HEK293 (cell line): Measurements from ENCODE around the gene EREG.

Experiments
- HOXC10 ChIP-seq: sonication (generic); formaldehyde crosslinking; IDR thresholded peaks from 2 replicates; pipeline ENCODE4 v1.8.1; 2023; ENCODE audit warnings: mild to moderate bottlenecking, missing genetic modification reagents
- YY1 ChIP-seq: fragments of 450-650 bp; formaldehyde crosslinking; IDR thresholded peaks from 2 replicates; pipeline ENCODE4 v1.5.1; 2018; ENCODE audit warnings: missing biosample characterization, missing genetic modification characterization
- ZNF24 ChIP-seq: fragments of 450-650 bp; formaldehyde crosslinking; IDR thresholded peaks from 2 replicates; pipeline ENCODE4 v1.5.1; 2016; ENCODE audit warnings: missing biosample characterization, missing genetic modification characterization
- ZNF248 ChIP-seq: fragments of 450-650 bp; formaldehyde crosslinking; IDR thresholded peaks from 2 replicates; pipeline ENCODE4 v1.5.1; 2017; ENCODE audit warnings: missing biosample characterization, missing genetic modification characterization
- ZNF274 ChIP-seq, 2 experiments: fragments of 200-500 bp in 1 of 2; fragments of 450-650 bp in 1 of 2; sonication (Bioruptor generic) in 1 of 2; formaldehyde crosslinking in 1 of 2; IDR thresholded peaks; 2 replicates each; pipeline versions ENCODE4 v1.5.1 to v1.6.1; 2014 to 2016; ENCODE audit warnings: borderline replicate concordance in 1 of 2, inconsistent platforms in 1 of 2, low read length in 1 of 2, missing biosample characterization in 1 of 2, missing genetic modification characterization in 1 of 2
- ZNF561 ChIP-seq: fragments of 450-650 bp; IDR thresholded peaks from 2 replicates; pipeline ENCODE4 v1.5.1; 2018; ENCODE audit warnings: missing biosample characterization, missing genetic modification characterization, borderline replicate concordance
- ZNF776 ChIP-seq: fragments of 450-650 bp; formaldehyde crosslinking; IDR thresholded peaks from 2 replicates; pipeline ENCODE4 v1.5.0; 2017; ENCODE audit warnings: missing biosample characterization, missing genetic modification characterization, borderline replicate concordance
- TF ChIP-seq, protein P1 (sequence below): fragments of 450-650 bp; formaldehyde crosslinking; IDR thresholded peaks from 2 replicates; pipeline ENCODE4 v1.5.1; 2016; ENCODE audit warnings: missing biosample characterization, missing genetic modification characterization, borderline replicate concordance
- TF ChIP-seq, protein P2 (sequence below): fragments of 450-650 bp; formaldehyde crosslinking; IDR thresholded peaks from 2 replicates; pipeline ENCODE4 v1.5.1; 2016; ENCODE audit warnings: missing biosample characterization, missing genetic modification characterization

DNA sequence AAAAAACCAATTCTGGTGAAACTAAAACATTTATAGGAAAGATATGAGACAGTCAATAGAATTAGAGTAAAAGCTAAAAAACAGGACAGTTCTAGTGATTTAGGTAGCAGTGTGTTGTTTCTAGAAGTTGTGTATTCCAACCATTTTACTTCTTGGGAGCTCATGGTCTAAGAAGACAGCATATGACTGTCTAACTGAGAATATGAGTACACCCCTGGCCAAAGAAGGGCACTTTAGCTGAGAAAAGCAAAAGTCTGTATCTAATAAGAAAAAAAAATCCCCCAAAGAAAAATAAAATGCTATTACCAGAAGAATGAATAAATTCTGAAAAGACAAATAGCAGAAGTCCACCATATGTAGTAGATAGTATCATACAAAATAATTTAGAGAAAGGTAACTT, 26.4 kb downstream of the EREG start:
- TF ChIP-seq, protein P1, sequence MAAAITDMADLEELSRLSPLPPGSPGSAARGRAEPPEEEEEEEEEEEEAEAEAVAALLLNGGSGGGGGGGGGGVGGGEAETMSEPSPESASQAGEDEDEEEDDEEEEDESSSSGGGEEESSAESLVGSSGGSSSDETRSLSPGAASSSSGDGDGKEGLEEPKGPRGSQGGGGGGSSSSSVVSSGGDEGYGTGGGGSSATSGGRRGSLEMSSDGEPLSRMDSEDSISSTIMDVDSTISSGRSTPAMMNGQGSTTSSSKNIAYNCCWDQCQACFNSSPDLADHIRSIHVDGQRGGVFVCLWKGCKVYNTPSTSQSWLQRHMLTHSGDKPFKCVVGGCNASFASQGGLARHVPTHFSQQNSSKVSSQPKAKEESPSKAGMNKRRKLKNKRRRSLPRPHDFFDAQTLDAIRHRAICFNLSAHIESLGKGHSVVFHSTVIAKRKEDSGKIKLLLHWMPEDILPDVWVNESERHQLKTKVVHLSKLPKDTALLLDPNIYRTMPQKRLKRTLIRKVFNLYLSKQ: no peak
- TF ChIP-seq, protein P2, sequence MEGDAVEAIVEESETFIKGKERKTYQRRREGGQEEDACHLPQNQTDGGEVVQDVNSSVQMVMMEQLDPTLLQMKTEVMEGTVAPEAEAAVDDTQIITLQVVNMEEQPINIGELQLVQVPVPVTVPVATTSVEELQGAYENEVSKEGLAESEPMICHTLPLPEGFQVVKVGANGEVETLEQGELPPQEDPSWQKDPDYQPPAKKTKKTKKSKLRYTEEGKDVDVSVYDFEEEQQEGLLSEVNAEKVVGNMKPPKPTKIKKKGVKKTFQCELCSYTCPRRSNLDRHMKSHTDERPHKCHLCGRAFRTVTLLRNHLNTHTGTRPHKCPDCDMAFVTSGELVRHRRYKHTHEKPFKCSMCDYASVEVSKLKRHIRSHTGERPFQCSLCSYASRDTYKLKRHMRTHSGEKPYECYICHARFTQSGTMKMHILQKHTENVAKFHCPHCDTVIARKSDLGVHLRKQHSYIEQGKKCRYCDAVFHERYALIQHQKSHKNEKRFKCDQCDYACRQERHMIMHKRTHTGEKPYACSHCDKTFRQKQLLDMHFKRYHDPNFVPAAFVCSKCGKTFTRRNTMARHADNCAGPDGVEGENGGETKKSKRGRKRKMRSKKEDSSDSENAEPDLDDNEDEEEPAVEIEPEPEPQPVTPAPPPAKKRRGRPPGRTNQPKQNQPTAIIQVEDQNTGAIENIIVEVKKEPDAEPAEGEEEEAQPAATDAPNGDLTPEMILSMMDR (tag by site-specific recombination): no peak
- TF ChIP-seq ZNF776 (tag by site-specific recombination) (no peak), ZNF274 (IDR thresholded peaks at IDR 0.05; ENCODE audit: low read length) (no peak), ZNF274 (tag by site-specific recombination; IDR thresholded peaks at IDR 0.05; ENCODE audit: borderline replicate concordance) (no peak), ZNF561 (tag by site-specific recombination) (no peak), YY1 (tag by site-specific recombination) (no peak), HOXC10 (CRISPR knock-in tag) (no peak), ZNF248 (tag by site-specific recombination) (no peak), ZNF24 (tag by site-specific recombination) (no peak)
